Osteoblast (primary cell): Measurements from ENCODE around the gene WIPF1. TPM values are rescaled to one million over a fixed set of nuclear protein-coding genes. Genes with fewer than 3 reads are reported as not detected.

Experiments used
- DNase-seq: peaks from one replicate; pipeline ENCODE4 v3.0.0; 2011; ENCODE audit warnings: low spot score, mixed read lengths; ENCODE audit not compliant: insufficient read length; ENCODE audit errors: missing footprints
- H2AFZ ChIP-seq: 2 replicates; pipeline ENCODE4 v1.6.0; 2011; ENCODE audit warnings: mild to moderate bottlenecking, low read length
- H3K27ac ChIP-seq: 2 replicates; pipeline ENCODE4 v1.5.1; 2011; ENCODE audit warnings: mild to moderate bottlenecking, low read depth, low read length, moderate library complexity
- H3K27me3 ChIP-seq: 2 replicates; pipeline ENCODE4 v1.6.0; 2012; ENCODE audit warnings: mild to moderate bottlenecking, control low read depth, inconsistent platforms, low read length, moderate library complexity; ENCODE audit not compliant: insufficient read depth
- H3K36me3 ChIP-seq: 2 replicates; pipeline ENCODE4 v1.5.1; 2011; ENCODE audit warnings: mild to moderate bottlenecking, low read length, control low read depth, moderate library complexity; ENCODE audit not compliant: insufficient read depth
- H3K4me1 ChIP-seq: 2 replicates; pipeline ENCODE4 v1.5.1; 2011; ENCODE audit warnings: mild to moderate bottlenecking, low read length, control low read depth, moderate library complexity; ENCODE audit not compliant: insufficient read depth
- H3K4me2 ChIP-seq: 2 replicates; pipeline ENCODE4 v1.6.0; 2011; ENCODE audit warnings: mild to moderate bottlenecking, low read length; ENCODE audit not compliant: insufficient read depth
- H3K4me3 ChIP-seq: fragments of 200-600 bp; sonication (generic); 3 replicates; pipeline ENCODE4 v1.5.1; 2012; ENCODE audit warnings: mild to moderate bottlenecking, low read length, inconsistent platforms; ENCODE audit not compliant: insufficient read depth
- H3K79me2 ChIP-seq: 2 replicates; pipeline ENCODE4 v1.6.0; 2012; ENCODE audit warnings: mild to moderate bottlenecking, low read length, control low read depth, inconsistent platforms; ENCODE audit not compliant: insufficient read depth
- H3K9me3 ChIP-seq: 2 replicates; pipeline ENCODE4 v1.5.1; 2011; ENCODE audit warnings: low read depth, low read length, control low read depth
- H4K20me1 ChIP-seq: 2 replicates; pipeline ENCODE4 v1.6.0; 2012; ENCODE audit warnings: mild to moderate bottlenecking, low read length, control low read depth; ENCODE audit not compliant: insufficient read depth
- CTCF ChIP-seq: IDR thresholded peaks from 2 replicates; pipeline ENCODE4 v1.5.1; 2011; ENCODE audit warnings: mild to moderate bottlenecking, low read depth, low read length, moderate library complexity; ENCODE audit errors: extremely low read depth
- total RNA-seq: library from RNA; depleted of rRNA; stranded (reverse); fragments of >200 nt; gene quantifications from 2 replicates; pipeline ENCODE4 v1.2.3, GENCODE V29; 2012

WIPF1 gene
- total RNA-seq, 1 donor: 17.7 TPM

GRCh38 chr2:174590928-174591648, 6.5 kb downstream of the WIPF1 start:
- no peak for DNase-seq
- Histone ChIP-seq H3K79me2 (peaks cover 26% of the 10 kb centered on the region), H4K20me1 (no peaks in the 10 kb centered on the region), H3K27ac (peak overlapping the region; percentile 70), H2AFZ (no peak overlapping the region), H3K4me1 (peaks cover 66% of the 10 kb centered on the region), H3K36me3 (no peaks in the 10 kb centered on the region), H3K4me3 (no peak overlapping the region), H3K27me3 (no peaks in the 10 kb centered on the region), H3K4me2 (peak overlapping the region; percentile 0), H3K9me3 (no peaks in the 10 kb centered on the region)
- TF ChIP-seq CTCF: no peak

- Histone ChIP-seq H3K4me1 (peaks cover 58% of the 10 kb centered on the region), H4K20me1 (no peaks in the 10 kb centered on the region), H3K27me3 (no peaks in the 10 kb centered on the region), H3K4me2 (no peak overlapping the region), H2AFZ (no peak overlapping the region), H3K9me3 (no peaks in the 10 kb centered on the region), H3K36me3 (no peaks in the 10 kb centered on the region), H3K4me3 (no peak overlapping the region), H3K27ac (no peak overlapping the region), H3K79me2 (peaks cover 28% of the 10 kb centered on the region)
- DNase-seq: no peak
- no peak for TF ChIP-seq CTCF
Measured at GRCh38 chr2:174590346-174590745, 7.3 kb downstream of the WIPF1 start.

- TF ChIP-seq CTCF: no peak
- Histone ChIP-seq H3K9me3 (no peaks in the 10 kb centered on the region), H3K4me1 (peaks cover 56% of the 10 kb centered on the region), H3K27ac (no peak overlapping the region), H3K27me3 (no peaks in the 10 kb centered on the region), H3K36me3 (peaks cover 4% of the 10 kb centered on the region), H2AFZ (no peak overlapping the region), H3K79me2 (peaks cover 28% of the 10 kb centered on the region), H3K4me3 (no peak overlapping the region), H4K20me1 (no peaks in the 10 kb centered on the region), H3K4me2 (no peak overlapping the region)
- no peak for DNase-seq
Measured at GRCh38 chr2:174589334-174589733, 8.3 kb downstream of the WIPF1 start.

- peaks cover 25% of the 10 kb centered on the region for H3K79me2 ChIP-seq
- TF ChIP-seq CTCF: no peak
- no peak overlapping the region for H3K4me2 ChIP-seq
- no peak for DNase-seq
- H3K27me3 ChIP-seq: no peaks in the 10 kb centered on the region
- no peak overlapping the region for H2AFZ ChIP-seq
- no peak overlapping the region for H3K4me3 ChIP-seq
- H3K36me3 ChIP-seq: peaks cover 12% of the 10 kb centered on the region
- H3K9me3 ChIP-seq: no peaks in the 10 kb centered on the region
- peaks cover 48% of the 10 kb centered on the region for H3K4me1 ChIP-seq
- H3K27ac ChIP-seq: no peak overlapping the region
- no peaks in the 10 kb centered on the region for H4K20me1 ChIP-seq
Measured at GRCh38 chr2:174588463-174588862, 9.1 kb downstream of the WIPF1 start.
